Mesenchymal stem cell (in vitro differentiated cells and primary cell): ENCODE data around the gene SEMA5B.

ENCODE experiments used
- DNase-seq: peaks from one replicate; pipeline ENCODE4 v3.0.0-alpha.2; 2013
- H2AFZ ChIP-seq: one replicate; pipeline ENCODE4 v1.6.1; 2013; ENCODE audit warnings: low read depth, mild to moderate bottlenecking, control low read depth, inconsistent platforms, low read length, moderate library complexity
- H2AK5ac ChIP-seq: 2 replicates; pipeline ENCODE4 v1.6.1; 2013; ENCODE audit warnings: low read length, moderate library complexity, mild to moderate bottlenecking, inconsistent platforms; ENCODE audit not compliant: severe bottlenecking
- H2BK120ac ChIP-seq: one replicate; pipeline ENCODE4 v1.6.1; 2013; ENCODE audit warnings: low read depth, mild to moderate bottlenecking, inconsistent platforms, low read length, moderate library complexity
- H2BK12ac ChIP-seq, 2 experiments: one replicate each; pipeline ENCODE4 v1.6.1; 2013; ENCODE audit warnings: inconsistent platforms in 2 of 2, low read length in 2 of 2, mild to moderate bottlenecking in 2 of 2, moderate library complexity in 2 of 2, control low read depth in 1 of 2
- H2BK15ac ChIP-seq: one replicate; pipeline ENCODE4 v1.6.1; 2013; ENCODE audit warnings: mild to moderate bottlenecking, low read depth, inconsistent platforms; ENCODE audit not compliant: poor library complexity, severe bottlenecking
- H2BK5ac ChIP-seq: 2 replicates; pipeline ENCODE4 v1.6.1; 2013; ENCODE audit warnings: low read depth, mild to moderate bottlenecking, low read length, control low read depth, inconsistent platforms; ENCODE audit not compliant: poor library complexity, severe bottlenecking
- H3K14ac ChIP-seq, 2 experiments: one replicate each; pipeline ENCODE4 v1.6.1; 2013; ENCODE audit warnings: inconsistent platforms in 2 of 2, low read length in 2 of 2, control low read depth in 1 of 2, mild to moderate bottlenecking in 1 of 2, moderate library complexity in 1 of 2
- H3K18ac ChIP-seq, 2 experiments: one replicate each; pipeline ENCODE4 v1.6.1; 2013; ENCODE audit warnings: inconsistent platforms in 2 of 2, low read length in 2 of 2, control low read depth in 1 of 2, low read depth in 1 of 2, mild to moderate bottlenecking in 1 of 2
- H3K23ac ChIP-seq, 2 experiments: one replicate each; pipeline ENCODE4 v1.6.1; 2013; ENCODE audit warnings: inconsistent platforms in 2 of 2, low read length in 2 of 2, mild to moderate bottlenecking in 2 of 2, moderate library complexity in 2 of 2, control low read depth in 1 of 2
- H3K27ac ChIP-seq: 2 replicates; pipeline ENCODE4 v1.5.1; 2013; ENCODE audit warnings: mild to moderate bottlenecking, moderate library complexity, low read length, control low read depth, inconsistent platforms; ENCODE audit not compliant: poor library complexity, severe bottlenecking
- H3K27me3 ChIP-seq, 2 experiments: 2 replicates each; pipeline versions ENCODE4 v1.6.1 to v1.7.0; 2013; ENCODE audit warnings: low read length in 2 of 2, mild to moderate bottlenecking in 2 of 2, moderate library complexity in 2 of 2, control low read depth in 1 of 2, inconsistent platforms in 1 of 2; ENCODE audit not compliant: control insufficient read depth in 1 of 2, insufficient read depth in 1 of 2
- H3K36me3 ChIP-seq, 2 experiments: 2 replicates each; pipeline versions ENCODE4 v1.6.1 to v1.7.0; 2013; ENCODE audit warnings: low read length in 2 of 2, control low read depth in 1 of 2, inconsistent platforms in 1 of 2, low read depth in 1 of 2, mild to moderate bottlenecking in 1 of 2; ENCODE audit not compliant: insufficient read depth in 2 of 2, control insufficient read depth in 1 of 2
- H3K4ac ChIP-seq, 2 experiments: one replicate each; pipeline ENCODE4 v1.6.1; 2013; ENCODE audit warnings: inconsistent platforms in 2 of 2, low read length in 2 of 2, mild to moderate bottlenecking in 2 of 2, moderate library complexity in 2 of 2, control low read depth in 1 of 2, low read depth in 1 of 2
- H3K4me1 ChIP-seq: 2 replicates; pipeline ENCODE4 v1.6.1; 2013; ENCODE audit warnings: low read depth, low read length, control low read depth; ENCODE audit not compliant: control insufficient read depth, insufficient read depth
- H3K4me2 ChIP-seq: 2 replicates; pipeline ENCODE4 v1.6.1; 2013; ENCODE audit warnings: low read length, mild to moderate bottlenecking, inconsistent platforms; ENCODE audit not compliant: poor library complexity, severe bottlenecking
- H3K4me3 ChIP-seq, 2 experiments: 2 replicates each; pipeline versions ENCODE4 v1.5.1 to v1.7.0; 2013; ENCODE audit warnings: low read length in 2 of 2, mild to moderate bottlenecking in 2 of 2, control low read depth in 1 of 2, low read depth in 1 of 2; ENCODE audit not compliant: insufficient read depth in 1 of 2
- H3K79me1 ChIP-seq: replicated peaks from 2 replicates; pipeline ENCODE4 v1.6.1; 2013; ENCODE audit warnings: mild to moderate bottlenecking, control low read depth, low read length, inconsistent platforms; ENCODE audit not compliant: poor library complexity, severe bottlenecking
- H3K9ac ChIP-seq: 2 replicates; pipeline ENCODE4 v1.7.0; 2013; ENCODE audit warnings: mild to moderate bottlenecking, low read length, moderate library complexity
- H3K9me3 ChIP-seq: 2 replicates; pipeline ENCODE4 v1.7.0; 2013; ENCODE audit warnings: mild to moderate bottlenecking, low read length; ENCODE audit not compliant: control insufficient read depth
- H4K8ac ChIP-seq: one replicate; pipeline ENCODE4 v1.6.1; 2013; ENCODE audit warnings: inconsistent platforms, mild to moderate bottlenecking, low read length, moderate library complexity
- H4K91ac ChIP-seq: one replicate; pipeline ENCODE4 v1.6.1; 2013; ENCODE audit warnings: mild to moderate bottlenecking, low read length, inconsistent platforms
- WGBS: methylation state at CpG from one replicate; pipeline ENCODE4 v1.1.7; 2013; ENCODE audit warnings: mixed read lengths; 5-methylcytosine and 5-hydroxymethylcytosine counted together

The SEMA5B gene

GRCh38 chr3:122984650-122985049, 42.9 kb downstream of the SEMA5B start:
- H3K14ac ChIP-seq = no peak overlapping the region
- H2BK15ac ChIP-seq = no peak overlapping the region
- no peak overlapping the region for H3K4ac ChIP-seq
- no peak overlapping the region for H2AK5ac ChIP-seq
- WGBS = no CpG with 5 or more reads among the region's 3 CpGs
- DNase-seq = no peak
- no peak overlapping the region for H3K18ac ChIP-seq
- H3K9me3 ChIP-seq = no peaks in the 10 kb centered on the region
- peaks cover 3% of the 10 kb centered on the region for H3K4me1 ChIP-seq
- H4K91ac ChIP-seq = no peak overlapping the region
- H2AFZ ChIP-seq = no peak overlapping the region
- no peak overlapping the region for H2BK12ac ChIP-seq
- no peak overlapping the region for H3K9ac ChIP-seq
- no peak overlapping the region for H3K4me2 ChIP-seq
- H3K27me3 ChIP-seq = peaks cover 77 to 86% of the 10 kb centered on the region in 2 experiments
- no peak overlapping the region for H4K8ac ChIP-seq
- no peaks in the 10 kb centered on the region for H3K36me3 ChIP-seq
- no peak overlapping the region for H3K23ac ChIP-seq
- no peak overlapping the region for H3K27ac ChIP-seq
- H3K4me3 ChIP-seq = no peak overlapping the region
- H2BK120ac ChIP-seq = no peak overlapping the region
- no peaks in the 10 kb centered on the region for H3K79me1 ChIP-seq
- H2BK5ac ChIP-seq = no peak overlapping the region

- no peak overlapping the region for H3K9ac ChIP-seq
These were observed 43.6 kb downstream of the SEMA5B start for GRCh38 chr3:122984007-122984406.

GRCh38 chr3:122982216-122983185, 45.1 kb downstream of the SEMA5B start:
- H2BK15ac ChIP-seq = no peak overlapping the region

More at GRCh38 chr3:122984007-122984406, 43.6 kb downstream of the SEMA5B start:
- Histone ChIP-seq H3K18ac (no peak overlapping the region), H3K14ac (no peak overlapping the region), H2AFZ (no peak overlapping the region), H3K4me2 (no peak overlapping the region), H3K4me1 (peaks cover 5% of the 10 kb centered on the region), H3K27me3 (peaks cover 70 to 84% of the 10 kb centered on the region in 2 experiments), H3K23ac (no peak overlapping the region), H3K4ac (no peak overlapping the region), H2BK120ac (no peak overlapping the region), H4K91ac (no peak overlapping the region), H3K27ac (no peak overlapping the region), H3K79me1 (no peaks in the 10 kb centered on the region), H2AK5ac (no peak overlapping the region), H3K4me3 (no peak overlapping the region), H2BK5ac (no peak overlapping the region), H3K9me3 (no peaks in the 10 kb centered on the region), H2BK12ac (no peak overlapping the region), H3K36me3 (no peaks in the 10 kb centered on the region), H4K8ac (no peak overlapping the region), H2BK15ac (no peak overlapping the region)
- DNase-seq = no peak
- 60% methylated on average over 11 of the region's 11 CpGs for WGBS

GRCh38 chr3:122979211-122979610, 48.4 kb downstream of the SEMA5B start:
- Histone ChIP-seq H4K8ac (no peak overlapping the region), H2BK15ac (no peak overlapping the region), H3K4me2 (no peak overlapping the region), H4K91ac (no peak overlapping the region), H3K18ac (no peak overlapping the region), H2BK12ac (no peak overlapping the region), H3K9ac (no peak overlapping the region), H3K23ac (no peak overlapping the region), H2BK120ac (no peak overlapping the region), H2BK5ac (no peak overlapping the region), H3K14ac (no peak overlapping the region), H3K27ac (no peak overlapping the region), H2AFZ (no peak overlapping the region), H3K4me3 (no peak overlapping the region), H2AK5ac (no peak overlapping the region), H3K9me3 (no peaks in the 10 kb centered on the region), H3K79me1 (no peaks in the 10 kb centered on the region), H3K4ac (no peak overlapping the region), H3K36me3 (no peaks in the 10 kb centered on the region), H3K4me1 (peaks cover 34% of the 10 kb centered on the region), H3K27me3 (peaks cover 32 to 57% of the 10 kb centered on the region in 2 experiments)
- DNase-seq = no peak
- 88% methylated on average over 8 of the region's 8 CpGs for WGBS

More at GRCh38 chr3:122982216-122983185, 45.1 kb downstream of the SEMA5B start:
- Histone ChIP-seq H4K91ac (no peak overlapping the region), H3K27me3 (peaks cover 55 to 82% of the 10 kb centered on the region in 2 experiments), H3K4ac (no peak overlapping the region), H3K9ac (no peak overlapping the region), H3K4me2 (no peak overlapping the region), H3K36me3 (no peaks in the 10 kb centered on the region), H3K9me3 (no peaks in the 10 kb centered on the region), H3K23ac (no peak overlapping the region), H2BK5ac (no peak overlapping the region), H3K27ac (no peak overlapping the region), H2AK5ac (no peak overlapping the region), H2BK120ac (no peak overlapping the region), H3K14ac (no peak overlapping the region), H2BK12ac (no peak overlapping the region), H3K79me1 (no peaks in the 10 kb centered on the region), H4K8ac (no peak overlapping the region), H2AFZ (no peak overlapping the region), H3K4me1 (peaks cover 19% of the 10 kb centered on the region), H3K18ac (no peak overlapping the region), H3K4me3 (no peak overlapping the region)
- no peak for DNase-seq
- 70% methylated on average over 15 of the region's 15 CpGs for WGBS
